SK-N-SH treated with all-trans-retinoic acid at 6 μM for 48 hours (cell line): ENCODE measurements around the gene SLC2A5.

Source experiments
- ATAC-seq: fragments of 200-7000 bp; cut with Tn5 transposase; 3 replicates; pipeline ENCODE4 v1.9.1; 2020; ENCODE audit warnings: mild to moderate bottlenecking, moderate library complexity
- ARNTL ChIP-seq: fragments of 450-650 bp; formaldehyde crosslinking; IDR thresholded peaks from 2 replicates; pipeline ENCODE4 v1.5.0; 2020; ENCODE audit warnings: low read depth, mild to moderate bottlenecking, moderate library complexity, borderline replicate concordance
- BACH2 ChIP-seq: fragments of 250-450 bp; sonication (Bioruptor Pico); IDR thresholded peaks from 2 replicates; pipeline ENCODE4 v1.9.0; 2021; ENCODE audit warnings: mild to moderate bottlenecking, borderline replicate concordance
- CSDC2 ChIP-seq: fragments of 250-450 bp; sonication (Bioruptor Pico); IDR thresholded peaks from 2 replicates; pipeline ENCODE4 v1.5.0; 2020; ENCODE audit warnings: mild to moderate bottlenecking, moderate library complexity
- CSRNP3 ChIP-seq: fragments of 250-450 bp; sonication (Bioruptor Pico); IDR thresholded peaks from 2 replicates; pipeline ENCODE4 v1.5.1; 2021; ENCODE audit warnings: mild to moderate bottlenecking, moderate library complexity
- ESRRG ChIP-seq: fragments of 250-450 bp; sonication (Bioruptor Pico); IDR thresholded peaks from 2 replicates; pipeline ENCODE4 v1.6.1; 2021; ENCODE audit warnings: mild to moderate bottlenecking
- GLIS3 ChIP-seq: fragments of 250-450 bp; sonication (Bioruptor Pico); IDR thresholded peaks from 2 replicates; pipeline ENCODE4 v1.5.0; 2020; ENCODE audit warnings: mild to moderate bottlenecking, moderate library complexity
- ISL1 ChIP-seq: fragments of 250-450 bp; sonication (Bioruptor Pico); IDR thresholded peaks from 2 replicates; pipeline ENCODE4 v2.1.2; 2022; ENCODE audit warnings: mild to moderate bottlenecking, moderate library complexity
- POU6F1 ChIP-seq: fragments of 250-450 bp; sonication (Bioruptor Pico); IDR thresholded peaks from 2 replicates; pipeline ENCODE4 v1.8.0; 2021; ENCODE audit warnings: low read depth, mild to moderate bottlenecking, moderate library complexity, borderline replicate concordance
- PPARA ChIP-seq: fragments of 250-450 bp; sonication (Bioruptor Pico); IDR thresholded peaks from 2 replicates; pipeline ENCODE4 v1.5.0; 2020; ENCODE audit warnings: mild to moderate bottlenecking, borderline replicate concordance
- RARB ChIP-seq: fragments of 250-450 bp; sonication (Bioruptor Pico); IDR thresholded peaks from 2 replicates; pipeline ENCODE4 v1.8.0; 2021; ENCODE audit warnings: mild to moderate bottlenecking, moderate library complexity
- SNAI2 ChIP-seq: fragments of 250-450 bp; sonication (Bioruptor Pico); IDR thresholded peaks from 2 replicates; pipeline ENCODE4 v1.5.0; 2020; ENCODE audit warnings: mild to moderate bottlenecking, moderate library complexity
- TCF4 ChIP-seq: fragments of 250-450 bp; sonication (Bioruptor Pico); IDR thresholded peaks from 2 replicates; pipeline ENCODE4 v1.8.0; 2021; ENCODE audit warnings: mild to moderate bottlenecking, moderate library complexity, borderline replicate concordance
- TSHZ2 ChIP-seq: fragments of 250-450 bp; sonication (Bioruptor Pico); IDR thresholded peaks from 2 replicates; pipeline ENCODE4 v1.5.0; 2020; ENCODE audit warnings: mild to moderate bottlenecking, moderate library complexity
- ZC3H10 ChIP-seq: fragments of 250-450 bp; sonication (Bioruptor Pico); IDR thresholded peaks from 2 replicates; pipeline ENCODE4 v1.5.1; 2021; ENCODE audit warnings: mild to moderate bottlenecking, moderate library complexity
- ZFP3 ChIP-seq: fragments of 250-450 bp; sonication (Bioruptor Pico); IDR thresholded peaks from 2 replicates; pipeline ENCODE4 v1.5.0; 2020; ENCODE audit warnings: mild to moderate bottlenecking, moderate library complexity
- ZFP30 ChIP-seq: fragments of 450-650 bp; formaldehyde crosslinking; IDR thresholded peaks from 2 replicates; pipeline ENCODE4 v1.5.0; 2022; ENCODE audit warnings: mild to moderate bottlenecking, moderate library complexity
- ZNF565 ChIP-seq: fragments of 450-650 bp; formaldehyde crosslinking; conservative IDR thresholded peaks from 2 replicates; pipeline ENCODE4 v1.5.0; 2020; ENCODE audit warnings: low read depth, mild to moderate bottlenecking, moderate library complexity
- ZNF70 ChIP-seq: fragments of 450-650 bp; formaldehyde crosslinking; IDR thresholded peaks from 2 replicates; pipeline ENCODE4 v1.5.0; 2020; ENCODE audit warnings: mild to moderate bottlenecking, moderate library complexity
- ZNF8 ChIP-seq: fragments of 450-650 bp; formaldehyde crosslinking; IDR thresholded peaks from 2 replicates; pipeline ENCODE4 v1.5.0; 2020; ENCODE audit warnings: mild to moderate bottlenecking, moderate library complexity
- TF ChIP-seq, protein P1 (sequence below): fragments of 250-450 bp; sonication (Bioruptor Pico); IDR thresholded peaks from 2 replicates; pipeline ENCODE4 v1.5.1; 2020; ENCODE audit warnings: low read depth, mild to moderate bottlenecking, moderate library complexity
- TF ChIP-seq, protein P2 (sequence below): fragments of 250-450 bp; sonication (Bioruptor Pico); IDR thresholded peaks from 2 replicates; pipeline ENCODE4 v1.8.0; 2020; ENCODE audit warnings: mild to moderate bottlenecking, moderate library complexity, borderline replicate concordance

Gene SLC2A5

GRCh38 chr1:9080705-9081291 lies 11.4 kb upstream of the SLC2A5 start:
- ATAC-seq = no peak
- TF ChIP-seq GLIS3 (CRISPR knock-in tag) (no peak), SNAI2 (CRISPR knock-in tag) (no peak), ZC3H10 (CRISPR knock-in tag) (no peak), ZFP3 (CRISPR knock-in tag) (no peak), RARB (CRISPR knock-in tag) (no peak), TSHZ2 (no peak), ZNF70 (CRISPR knock-in tag) (no peak), ZNF565 (CRISPR knock-in tag) (no peak), ISL1 (CRISPR knock-in tag) (no peak), ARNTL (CRISPR knock-in tag) (no peak), PPARA (no peak), ESRRG (CRISPR knock-in tag) (no peak), TCF4 (CRISPR knock-in tag) (no peak), CSDC2 (no peak), CSRNP3 (no peak), ZNF8 (CRISPR knock-in tag) (no peak), BACH2 (CRISPR knock-in tag) (no peak), ZFP30 (CRISPR knock-in tag) (no peak)
- TF ChIP-seq, protein P1, sequence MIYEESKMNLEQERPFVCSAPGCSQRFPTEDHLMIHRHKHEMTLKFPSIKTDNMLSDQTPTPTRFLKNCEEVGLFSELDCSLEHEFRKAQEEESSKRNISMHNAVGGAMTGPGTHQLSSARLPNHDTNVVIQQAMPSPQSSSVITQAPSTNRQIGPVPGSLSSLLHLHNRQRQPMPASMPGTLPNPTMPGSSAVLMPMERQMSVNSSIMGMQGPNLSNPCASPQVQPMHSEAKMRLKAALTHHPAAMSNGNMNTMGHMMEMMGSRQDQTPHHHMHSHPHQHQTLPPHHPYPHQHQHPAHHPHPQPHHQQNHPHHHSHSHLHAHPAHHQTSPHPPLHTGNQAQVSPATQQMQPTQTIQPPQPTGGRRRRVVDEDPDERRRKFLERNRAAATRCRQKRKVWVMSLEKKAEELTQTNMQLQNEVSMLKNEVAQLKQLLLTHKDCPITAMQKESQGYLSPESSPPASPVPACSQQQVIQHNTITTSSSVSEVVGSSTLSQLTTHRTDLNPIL (CRISPR knock-in tag) = no peak
- TF ChIP-seq, protein P2, sequence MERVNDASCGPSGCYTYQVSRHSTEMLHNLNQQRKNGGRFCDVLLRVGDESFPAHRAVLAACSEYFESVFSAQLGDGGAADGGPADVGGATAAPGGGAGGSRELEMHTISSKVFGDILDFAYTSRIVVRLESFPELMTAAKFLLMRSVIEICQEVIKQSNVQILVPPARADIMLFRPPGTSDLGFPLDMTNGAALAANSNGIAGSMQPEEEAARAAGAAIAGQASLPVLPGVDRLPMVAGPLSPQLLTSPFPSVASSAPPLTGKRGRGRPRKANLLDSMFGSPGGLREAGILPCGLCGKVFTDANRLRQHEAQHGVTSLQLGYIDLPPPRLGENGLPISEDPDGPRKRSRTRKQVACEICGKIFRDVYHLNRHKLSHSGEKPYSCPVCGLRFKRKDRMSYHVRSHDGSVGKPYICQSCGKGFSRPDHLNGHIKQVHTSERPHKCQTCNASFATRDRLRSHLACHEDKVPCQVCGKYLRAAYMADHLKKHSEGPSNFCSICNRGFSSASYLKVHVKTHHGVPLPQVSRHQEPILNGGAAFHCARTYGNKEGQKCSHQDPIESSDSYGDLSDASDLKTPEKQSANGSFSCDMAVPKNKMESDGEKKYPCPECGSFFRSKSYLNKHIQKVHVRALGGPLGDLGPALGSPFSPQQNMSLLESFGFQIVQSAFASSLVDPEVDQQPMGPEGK (CRISPR knock-in tag) = no peak

DNA sequence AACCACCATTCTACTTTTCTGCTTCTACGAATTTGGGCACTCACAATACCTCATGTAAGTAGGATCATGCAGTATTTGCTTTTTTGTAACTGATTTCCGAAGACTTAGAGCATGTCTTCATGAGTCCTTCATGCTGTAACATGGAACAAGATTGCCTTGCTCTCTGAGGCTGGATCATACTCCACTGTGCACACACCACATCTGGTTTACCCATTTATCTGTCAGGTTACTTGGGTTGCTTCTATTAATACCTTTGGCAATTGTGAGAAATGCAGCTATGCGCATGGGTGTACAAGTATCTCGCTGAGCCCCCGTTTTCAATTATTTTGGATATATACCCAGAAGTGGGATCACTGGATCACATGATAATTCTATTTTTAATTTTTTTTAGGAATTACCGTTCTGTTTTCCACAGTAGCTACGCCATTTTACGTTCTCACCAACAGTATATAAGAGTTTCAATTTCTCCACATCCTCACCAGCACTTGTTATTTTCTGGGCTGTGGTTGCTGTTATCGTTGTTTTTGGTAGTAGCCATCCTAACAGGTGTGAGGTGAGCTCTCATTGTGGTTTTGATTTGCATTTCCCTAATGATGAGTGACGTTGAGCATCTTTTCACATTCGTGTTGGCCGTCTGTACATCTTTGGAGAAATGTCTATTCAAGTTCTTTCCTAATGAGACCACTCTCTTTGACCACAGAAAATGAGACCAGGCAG lies 10.7 kb upstream of the SLC2A5 start:
- no peak for ATAC-seq
- TF ChIP-seq TSHZ2 = no peak
- TF ChIP-seq TCF4 (CRISPR knock-in tag) = no peak
- TF ChIP-seq POU6F1 (CRISPR knock-in tag) = no peak
- TF ChIP-seq ISL1 (CRISPR knock-in tag) = no peak
- TF ChIP-seq, protein P2 (CRISPR knock-in tag) = no peak
- TF ChIP-seq CSDC2 = no peak
- TF ChIP-seq RARB (CRISPR knock-in tag) = no peak
- TF ChIP-seq BACH2 (CRISPR knock-in tag) = no peak
